Hematopoietic multipotent progenitor cell treated with erythropoietin and hydrocortisone succinate and interleukin-3 and kit ligand, for 15 days (in vitro differentiated cells): ENCODE measurements around the gene SLC25A47.
"Not testable (repeated sequence)": the region's sequence is repeated elsewhere in the genome, so short reads cannot be mapped to it uniquely, and the experiment has no call there.

Experiments
- DNase-seq: peaks from one replicate; pipeline ENCODE4 v3.0.0-alpha.2; 2015; ENCODE audit warnings: low spot score

The SLC25A47 gene, protein sequence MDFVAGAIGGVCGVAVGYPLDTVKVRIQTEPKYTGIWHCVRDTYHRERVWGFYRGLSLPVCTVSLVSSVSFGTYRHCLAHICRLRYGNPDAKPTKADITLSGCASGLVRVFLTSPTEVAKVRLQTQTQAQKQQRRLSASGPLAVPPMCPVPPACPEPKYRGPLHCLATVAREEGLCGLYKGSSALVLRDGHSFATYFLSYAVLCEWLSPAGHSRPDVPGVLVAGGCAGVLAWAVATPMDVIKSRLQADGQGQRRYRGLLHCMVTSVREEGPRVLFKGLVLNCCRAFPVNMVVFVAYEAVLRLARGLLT

DNA sequence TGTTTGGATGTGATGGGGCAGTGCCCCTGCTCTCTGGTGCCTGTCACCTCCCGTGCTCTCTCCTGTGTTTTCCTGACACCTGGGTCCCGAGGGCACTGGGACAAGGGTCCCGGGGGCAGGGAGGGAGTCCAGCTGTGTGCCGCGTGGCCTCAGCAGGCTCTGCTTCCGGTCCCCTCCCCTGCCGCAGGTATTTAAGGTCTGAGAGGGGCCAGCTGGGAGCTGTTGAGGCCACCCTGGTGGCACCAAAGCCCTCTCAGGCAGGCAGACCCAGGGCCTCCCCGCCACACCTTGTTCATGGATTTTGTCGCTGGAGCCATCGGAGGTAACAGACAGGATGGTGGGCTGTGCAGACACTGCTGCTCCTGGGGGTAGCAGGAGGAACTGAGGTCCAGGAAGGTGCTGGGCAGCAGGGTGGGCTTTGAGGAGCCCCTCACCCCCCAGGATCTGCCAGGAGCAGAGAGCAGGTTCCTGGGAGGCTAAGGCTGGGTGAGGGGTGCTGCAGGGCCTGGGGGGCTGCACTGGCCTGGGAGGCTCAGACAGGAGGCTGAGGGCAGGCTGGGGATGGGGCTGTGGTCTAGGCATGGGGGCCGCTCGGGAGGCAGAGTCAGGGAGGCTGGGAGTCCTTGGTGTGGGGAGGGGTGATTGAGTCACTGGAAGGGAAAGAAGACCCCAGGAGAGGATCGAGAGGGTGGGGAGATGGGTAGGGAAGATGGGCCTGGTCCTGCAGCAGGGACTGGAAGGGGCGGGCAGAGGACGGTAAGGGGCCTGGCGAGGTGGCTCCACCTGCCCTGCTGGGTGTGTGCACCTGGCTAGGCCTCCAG, at the start of gene SLC25A47:
TSS of gene SLC25A47 (plus strand) at position 219 of the 821 bp plus-strand sequence. CDS start at position 295, 76 bp downstream.
- DNase-seq = no peak

DNA sequence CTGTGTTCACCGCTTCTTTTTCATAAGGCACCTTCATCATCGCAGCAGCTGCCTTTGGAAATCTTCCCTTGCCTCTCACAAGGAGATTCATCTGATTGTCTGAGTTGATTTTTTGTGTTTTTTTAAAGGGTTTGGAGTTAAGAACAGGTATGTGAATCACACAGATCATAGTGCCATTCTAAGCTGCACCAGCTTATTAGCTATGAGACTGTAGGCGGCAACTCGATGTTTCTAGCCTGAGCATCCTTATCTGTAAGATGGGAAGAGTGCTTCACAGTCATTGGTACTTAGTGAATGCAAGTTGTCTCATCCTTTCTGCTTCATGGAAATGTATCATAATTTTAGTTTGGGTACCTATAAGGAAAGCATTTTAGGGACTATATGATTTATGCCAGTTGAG, 48.9 kb upstream of the SLC25A47 start:
- DNase-seq = no peak

DNA sequence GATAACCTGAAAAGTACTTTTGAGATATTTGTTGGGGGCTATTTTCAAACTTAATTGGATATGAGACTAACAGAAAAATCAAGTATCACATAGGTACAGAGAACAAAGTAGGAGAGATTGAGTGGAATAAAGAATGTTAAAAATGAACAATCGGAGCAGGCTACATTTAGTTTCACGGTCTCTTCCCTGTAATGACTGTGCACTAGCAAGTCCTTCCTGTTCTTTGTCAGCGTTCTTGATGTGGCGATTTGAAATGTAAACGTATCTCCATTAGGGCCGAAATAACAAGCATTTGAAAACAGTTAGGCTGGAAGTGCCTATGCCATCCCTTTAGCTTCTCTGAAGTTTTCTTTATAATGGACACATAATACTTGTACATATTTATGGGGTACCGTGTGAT, 47.9 kb upstream of the SLC25A47 start:
- DNase-seq = no peak

DNA sequence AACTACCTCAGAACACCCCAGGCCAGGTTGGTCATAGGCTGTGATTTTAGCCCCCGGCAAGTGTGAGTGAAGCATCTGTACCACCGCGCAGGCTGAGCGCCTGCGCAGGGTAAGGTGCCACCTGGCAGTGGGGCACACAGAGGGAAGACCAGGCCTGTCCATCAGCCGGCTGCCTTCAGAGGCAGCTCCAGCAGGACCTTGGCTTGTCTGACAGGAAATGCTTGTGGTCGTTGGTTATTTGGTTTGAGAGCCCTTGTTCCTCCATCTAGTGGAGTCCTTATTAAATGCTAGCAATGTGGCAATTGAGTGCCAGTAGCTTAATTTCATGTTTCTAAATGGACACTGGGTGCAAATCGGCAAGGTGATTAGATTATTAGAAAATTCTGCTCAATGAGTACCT, 44.4 kb upstream of the SLC25A47 start:
- no peak for DNase-seq

DNA sequence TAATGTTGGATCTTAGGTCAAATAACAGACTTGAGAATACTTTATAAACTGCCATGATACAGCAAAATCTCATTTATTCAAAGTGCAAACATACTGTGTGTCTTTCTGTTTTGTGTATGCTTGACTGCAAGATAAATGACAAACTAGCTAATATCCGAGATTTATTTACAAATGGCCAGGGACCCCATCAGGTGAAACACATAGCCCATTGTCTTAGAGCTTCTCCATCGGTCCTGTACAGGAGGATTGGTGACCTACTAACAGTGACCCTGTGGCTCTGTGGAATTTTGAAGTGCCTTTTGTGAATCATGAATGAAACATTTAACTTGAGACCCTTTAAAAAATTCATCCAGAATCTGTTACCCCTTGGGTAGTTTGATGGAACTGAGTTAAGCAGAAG, 44.0 kb upstream of the SLC25A47 start:
- DNase-seq = no peak

DNA sequence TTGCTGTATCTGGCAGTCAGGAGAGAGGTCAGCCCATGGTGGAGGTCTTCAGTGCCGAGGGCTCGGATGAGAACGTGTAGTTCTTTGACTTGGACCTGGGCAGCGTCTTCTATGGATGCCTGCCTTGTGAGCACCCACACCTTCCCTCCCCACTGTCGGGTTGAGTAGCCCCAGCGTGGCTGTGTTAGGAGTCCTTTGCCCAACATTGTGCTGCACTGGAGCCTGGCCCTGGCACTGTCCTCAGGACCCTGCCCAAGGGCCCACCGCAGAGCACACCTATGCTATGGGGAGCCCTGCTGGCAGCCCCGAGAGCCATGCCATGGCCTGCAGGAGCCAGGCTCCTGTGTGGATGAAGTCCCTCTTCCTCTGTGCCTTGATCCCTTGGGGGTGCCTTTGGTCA, 43.6 kb upstream of the SLC25A47 start:
- DNase-seq = no peak

DNA sequence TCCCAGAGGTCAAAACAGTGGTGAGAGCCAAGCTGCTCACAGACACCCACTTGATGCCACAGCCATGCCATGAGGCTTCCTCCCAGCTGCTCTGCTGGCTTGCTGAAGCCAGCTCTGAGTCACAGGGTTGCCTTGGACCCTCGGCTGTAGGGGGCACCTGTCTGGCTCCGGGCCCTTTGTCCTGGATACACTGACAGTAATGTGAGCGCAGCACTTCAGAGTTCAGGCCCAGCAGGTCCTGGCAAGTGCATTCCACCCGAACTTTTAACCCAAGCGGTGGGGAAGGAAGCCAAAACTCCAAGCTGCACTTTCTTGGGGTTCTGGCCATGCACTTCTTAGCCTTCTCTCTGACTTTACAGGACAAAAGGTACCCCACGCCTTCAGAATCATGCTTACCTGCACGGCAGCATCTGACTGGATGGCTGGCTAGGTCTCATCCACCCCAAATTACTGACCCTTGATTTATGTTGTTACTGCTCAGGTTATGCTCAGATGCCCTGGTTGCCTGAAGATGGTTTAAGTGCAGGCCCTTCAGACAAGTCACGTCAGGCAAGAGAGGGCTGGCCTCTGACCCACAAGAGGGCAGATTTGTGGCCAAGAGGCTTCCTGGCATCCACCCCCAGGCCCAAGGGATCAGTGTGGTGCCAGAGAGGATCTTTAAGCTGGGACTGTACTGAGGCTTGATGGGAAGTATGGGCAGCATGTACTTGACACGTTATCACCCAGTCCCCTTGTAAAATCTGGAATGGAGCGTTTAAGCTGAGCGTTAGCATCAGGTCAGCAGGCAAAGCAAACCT, 41.7 kb upstream of the SLC25A47 start:
- DNase-seq = no peak

DNA sequence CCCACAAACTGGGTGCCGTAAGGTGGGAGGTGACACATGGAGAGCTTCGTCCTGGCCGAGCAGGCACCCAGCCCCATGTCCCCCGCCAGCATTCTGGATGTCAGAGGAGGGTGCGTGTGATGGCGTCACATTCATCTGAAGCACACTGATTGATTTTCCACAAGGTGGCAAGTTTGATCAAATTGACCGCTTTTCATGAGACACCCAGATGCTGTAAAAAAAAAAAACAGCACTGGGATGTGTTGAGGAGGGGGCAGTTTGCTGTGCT, 41.1 kb upstream of the SLC25A47 start:
- DNase-seq = no peak

DNA sequence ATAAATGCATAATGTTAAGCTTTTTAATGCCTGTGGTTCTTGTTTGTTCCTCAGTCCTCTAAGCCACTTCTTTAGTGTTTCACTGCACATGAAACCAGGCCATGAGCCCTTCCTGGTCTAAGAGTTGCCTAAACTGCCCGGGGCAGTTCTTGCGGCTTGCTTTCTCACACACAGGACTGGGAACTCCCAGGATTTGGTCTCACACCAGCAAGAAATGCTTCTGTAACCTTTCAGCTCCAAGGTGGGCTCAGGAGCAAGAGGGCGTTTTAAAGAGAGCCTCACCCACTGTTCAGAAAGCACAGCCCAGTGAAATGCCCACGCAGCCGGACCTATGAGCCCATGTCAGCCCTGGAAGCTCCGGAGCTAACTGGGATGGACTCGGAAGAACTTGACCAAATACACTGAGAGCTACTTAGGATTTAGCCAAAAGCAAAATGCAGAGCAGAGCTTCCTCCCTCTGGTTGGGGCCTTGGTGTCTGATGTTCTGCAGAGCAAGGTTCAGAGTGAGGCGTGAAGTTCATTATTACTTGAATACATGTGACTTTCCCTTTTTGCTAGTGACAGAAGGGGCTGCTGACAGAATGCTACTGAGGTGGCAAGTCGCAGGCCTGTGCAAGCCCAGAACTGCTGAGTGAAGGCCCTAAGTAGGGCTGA, 40.2 kb upstream of the SLC25A47 start:
- no peak for DNase-seq

DNA sequence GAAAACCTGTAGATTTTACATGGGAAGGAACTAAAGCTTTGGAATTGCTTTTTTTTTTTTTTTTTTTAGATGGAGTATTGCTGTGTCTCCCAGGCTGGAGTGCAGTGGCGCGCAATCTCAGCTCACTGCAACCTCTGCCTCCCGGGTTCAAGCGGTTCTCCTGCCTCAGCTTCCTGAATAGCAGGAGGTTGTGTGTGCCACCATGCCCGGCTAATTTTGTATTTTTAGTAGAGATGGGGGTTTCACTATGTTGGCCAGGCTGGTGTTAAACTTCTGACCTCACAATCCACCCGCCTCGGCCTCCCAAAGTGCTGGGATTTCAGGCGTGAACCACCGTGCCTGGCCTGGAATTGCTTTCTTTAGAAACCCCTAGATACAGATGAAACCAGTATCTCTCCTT, 39.7 kb upstream of the SLC25A47 start:
- not testable (repeated sequence) for DNase-seq

DNA sequence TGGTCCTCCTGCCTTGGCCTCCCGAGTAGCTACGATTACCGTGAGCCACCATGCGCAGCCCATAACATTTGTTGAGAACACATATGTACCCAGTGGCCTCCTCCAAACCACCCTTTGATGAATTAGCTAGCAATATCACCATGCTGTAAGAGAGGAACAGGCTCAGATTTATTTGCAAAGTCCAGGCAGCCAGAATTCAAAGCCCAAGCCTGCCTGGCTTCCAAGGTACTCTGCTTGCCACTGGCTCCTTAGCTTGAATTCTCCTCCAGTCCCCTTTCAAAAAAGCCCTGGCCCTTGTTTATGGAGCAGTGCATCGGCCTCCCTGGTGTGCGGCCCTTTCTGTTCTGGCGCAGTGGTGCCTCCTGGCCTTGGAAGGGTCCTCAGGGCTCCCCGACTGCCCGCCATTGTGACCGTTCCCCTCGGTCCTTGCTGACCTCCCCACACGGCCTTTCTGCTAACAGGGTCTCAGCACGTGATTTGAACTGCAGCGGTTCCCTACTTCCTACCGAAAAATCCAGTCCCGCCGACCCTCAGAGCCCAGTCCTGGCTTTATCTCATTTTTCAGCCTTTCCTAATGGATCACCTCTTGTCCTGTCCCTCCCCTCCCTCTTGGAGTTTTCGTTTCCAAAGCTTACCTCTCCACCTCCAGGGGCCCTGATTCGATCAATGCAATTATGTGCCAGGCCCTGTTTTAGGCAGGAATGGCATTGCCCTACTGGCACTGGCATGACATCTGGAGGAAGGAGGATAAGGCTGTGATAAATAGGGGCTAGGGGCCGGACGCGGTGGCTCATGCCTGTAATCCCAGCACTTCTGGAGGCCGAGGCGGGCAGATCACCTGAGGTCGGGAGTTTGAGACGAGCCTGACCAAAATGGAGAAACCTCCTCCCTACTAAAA, 38.9 kb upstream of the SLC25A47 start:
- no peak for DNase-seq

DNA sequence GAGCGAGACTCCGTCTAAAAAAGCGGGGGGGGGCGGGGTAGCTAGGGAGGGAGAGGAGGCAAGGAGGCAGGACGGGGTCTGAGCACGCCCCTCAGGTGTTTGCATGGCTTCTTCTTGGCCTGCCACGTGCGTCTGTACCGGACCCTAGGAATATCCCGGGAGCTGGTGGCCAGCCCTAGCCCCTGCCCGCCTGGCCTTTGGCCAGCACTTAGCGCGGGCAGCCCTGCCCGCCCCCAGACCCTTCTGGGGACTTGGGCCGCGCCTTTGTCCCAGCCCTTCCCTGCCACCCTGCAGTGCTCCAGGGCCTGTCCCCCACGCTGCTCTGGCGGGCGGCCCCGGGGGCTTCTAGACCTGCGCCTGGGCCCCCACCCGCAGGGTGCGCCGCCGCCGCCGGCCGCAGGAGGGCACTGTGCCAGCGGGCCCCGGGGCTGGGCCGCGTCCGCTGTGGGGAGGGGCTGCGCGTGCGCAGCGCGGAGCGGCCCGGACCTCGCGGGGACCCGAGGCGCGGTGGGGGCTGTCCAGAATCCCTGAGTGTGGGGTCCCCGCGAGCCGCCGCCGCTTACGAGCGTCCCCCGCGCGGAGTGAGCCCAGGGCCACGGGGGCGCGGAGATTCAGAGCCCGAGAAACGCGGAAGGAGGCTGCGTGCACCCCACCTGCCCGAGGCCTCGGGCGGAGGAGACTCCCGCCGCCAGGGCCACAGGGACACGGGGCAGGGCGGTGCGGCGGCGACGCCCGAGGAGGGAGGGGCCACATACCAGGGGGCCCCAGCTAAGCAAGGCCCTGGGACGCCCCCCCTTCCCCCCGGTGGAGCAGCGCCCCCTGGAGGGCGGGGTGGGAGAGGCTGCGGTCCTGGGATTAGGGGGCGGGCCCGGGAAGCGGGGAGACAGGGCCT, 37.9 kb upstream of the SLC25A47 start:
- DNase-seq = peak; percentile 74

DNA sequence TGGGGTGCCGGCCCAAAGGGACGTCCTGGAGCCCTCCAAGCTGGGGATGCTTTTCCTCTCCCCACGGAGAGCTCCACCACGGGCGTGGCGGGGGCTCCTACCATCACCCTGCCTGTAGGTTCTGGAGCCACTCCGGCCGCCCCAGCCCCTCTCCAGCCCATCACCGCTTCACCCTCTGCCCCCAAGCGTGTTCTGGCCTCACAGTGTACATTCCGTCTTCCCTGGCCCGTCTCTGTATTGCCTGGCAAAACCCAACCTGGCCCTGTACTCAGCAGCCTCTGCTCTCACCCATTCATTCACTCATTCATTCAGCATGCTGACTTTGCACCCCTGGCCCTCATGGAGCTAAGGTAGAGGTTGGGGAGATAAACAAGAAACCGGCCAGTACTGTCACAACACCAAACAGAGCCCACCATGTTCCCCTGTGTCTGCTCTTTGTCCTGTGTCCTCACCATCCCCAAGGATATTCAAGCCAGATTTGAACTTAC, 37.2 kb upstream of the SLC25A47 start:
- DNase-seq = no peak

DNA sequence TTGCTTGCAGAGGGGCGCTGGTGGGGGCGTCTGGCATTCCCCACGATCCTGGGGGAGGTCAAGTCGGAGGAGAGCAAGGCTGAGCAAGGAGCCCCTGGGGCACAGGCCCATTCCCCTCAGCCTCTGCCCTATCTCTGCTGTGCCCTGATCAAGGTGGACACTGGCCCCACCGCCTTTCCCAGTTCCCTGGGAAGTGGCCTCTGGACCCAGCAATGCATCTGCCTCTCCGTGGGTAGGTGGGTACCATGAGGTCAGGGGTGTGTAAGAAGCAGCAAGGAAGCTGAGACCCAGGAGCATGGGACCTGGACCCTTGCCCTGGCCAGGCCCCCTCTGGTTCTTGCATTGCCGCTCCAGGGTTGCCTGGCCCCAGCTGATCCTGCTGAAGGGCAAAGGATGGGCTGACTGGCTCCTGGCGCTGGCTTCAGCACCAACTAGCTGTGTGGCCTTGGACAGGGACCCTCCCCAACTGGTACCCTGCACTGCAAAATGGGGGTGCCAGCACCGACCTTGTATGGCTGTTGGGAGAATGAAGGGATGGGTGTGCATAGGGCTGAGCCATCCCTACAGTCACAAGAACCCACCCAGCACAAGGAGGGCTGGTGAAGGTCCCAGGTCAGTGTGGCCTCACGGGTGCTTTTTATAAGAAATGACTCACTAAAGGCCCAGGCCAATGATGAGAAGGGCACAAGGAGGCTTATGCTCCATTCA, 36.5 kb upstream of the SLC25A47 start:
- DNase-seq = no peak

DNA sequence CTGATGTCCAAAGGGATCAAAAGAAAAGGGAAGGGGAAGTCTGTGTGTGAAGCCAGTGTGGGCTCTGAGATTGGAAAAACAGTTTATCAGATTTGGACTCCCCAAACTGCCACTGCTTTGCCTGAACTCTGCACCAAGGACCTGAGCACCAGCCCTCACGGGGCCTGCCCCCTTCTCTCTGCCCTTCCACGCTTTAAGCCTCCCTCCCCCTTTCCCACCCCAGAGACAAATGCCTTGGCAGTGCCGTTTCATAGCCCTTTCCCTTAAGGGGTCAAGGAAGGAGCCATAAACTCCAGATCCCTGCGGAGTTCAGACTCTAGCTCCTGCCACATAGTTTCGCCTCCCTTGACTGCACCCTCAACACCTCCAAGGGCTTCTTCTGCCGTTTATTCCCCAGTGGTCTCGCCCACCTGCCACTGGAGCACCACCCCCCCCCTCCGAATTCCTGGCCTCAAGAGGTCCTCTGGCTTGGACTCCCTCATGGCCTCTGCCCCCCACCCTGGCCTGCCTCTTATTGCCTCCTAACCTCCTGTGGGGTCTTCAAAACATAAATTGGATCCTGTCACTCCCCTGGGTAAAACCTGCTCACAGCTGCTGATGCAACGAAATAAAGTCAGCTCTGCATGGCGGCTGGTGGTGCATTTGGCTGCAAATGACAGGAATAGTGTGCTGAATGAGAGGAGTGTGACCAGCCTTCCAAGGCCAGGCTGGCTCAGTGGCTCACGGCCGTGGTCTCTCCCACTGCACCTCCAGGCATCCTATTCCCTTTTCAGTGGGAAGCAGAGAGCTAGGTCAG, 35.7 kb upstream of the SLC25A47 start:
- DNase-seq = no peak

DNA sequence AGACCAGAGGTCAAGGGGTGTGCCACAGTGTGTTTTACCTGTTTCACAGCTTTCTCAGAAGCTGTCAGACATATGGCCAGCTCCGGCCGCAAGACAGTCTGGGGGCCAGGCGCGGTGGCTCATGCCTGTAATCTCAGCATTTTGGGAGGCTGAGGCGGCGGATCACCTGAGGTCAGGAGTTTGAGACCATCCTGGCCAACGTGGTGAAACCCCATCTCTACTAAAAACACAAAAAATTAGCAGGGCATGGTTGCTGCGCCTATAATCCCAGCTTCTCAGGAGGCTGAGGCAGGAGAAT, 35.2 kb upstream of the SLC25A47 start:
- DNase-seq = not testable (repeated sequence)

DNA sequence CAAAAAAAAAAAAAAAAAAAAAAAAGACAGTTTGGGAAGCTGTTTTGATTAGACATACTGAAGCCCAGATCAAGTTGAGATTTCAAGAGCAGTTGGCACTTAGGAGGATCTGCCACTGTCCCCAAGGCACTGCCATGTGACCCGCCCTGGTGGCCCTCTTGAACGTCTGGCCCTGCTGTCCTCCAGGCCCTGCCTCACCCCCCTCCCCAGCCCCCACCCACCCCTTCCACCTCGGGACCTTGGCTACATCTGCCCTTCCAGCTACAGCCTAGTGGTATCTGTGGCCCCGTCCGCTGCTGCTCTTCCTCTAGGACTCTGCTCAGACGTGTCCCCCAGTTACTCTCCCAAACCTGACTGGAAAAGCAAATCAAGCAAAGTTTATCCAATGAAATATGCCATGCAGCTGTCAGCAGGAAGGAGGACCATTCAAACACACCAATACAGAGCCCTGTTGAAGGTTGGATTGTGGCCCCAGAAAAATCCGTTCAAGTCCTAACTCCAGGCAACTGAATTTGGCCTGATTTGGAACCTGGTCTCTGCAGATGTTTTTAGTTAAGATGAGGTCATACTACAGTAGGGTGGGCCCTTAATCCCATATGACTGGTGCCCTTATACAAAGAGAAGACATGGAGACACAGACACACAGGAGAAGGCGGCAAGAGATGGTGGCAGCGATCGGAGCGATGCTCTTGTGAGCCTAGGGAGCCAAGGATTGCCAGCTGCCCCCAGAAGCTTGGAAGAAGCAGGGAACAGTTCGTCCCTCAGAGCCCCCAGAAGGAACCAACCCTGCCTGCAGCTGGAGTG, 34.6 kb upstream of the SLC25A47 start:
- DNase-seq = no peak
